ENCODE data around the gene RAB3C.

- TF ChIP-seq, protein P1, sequence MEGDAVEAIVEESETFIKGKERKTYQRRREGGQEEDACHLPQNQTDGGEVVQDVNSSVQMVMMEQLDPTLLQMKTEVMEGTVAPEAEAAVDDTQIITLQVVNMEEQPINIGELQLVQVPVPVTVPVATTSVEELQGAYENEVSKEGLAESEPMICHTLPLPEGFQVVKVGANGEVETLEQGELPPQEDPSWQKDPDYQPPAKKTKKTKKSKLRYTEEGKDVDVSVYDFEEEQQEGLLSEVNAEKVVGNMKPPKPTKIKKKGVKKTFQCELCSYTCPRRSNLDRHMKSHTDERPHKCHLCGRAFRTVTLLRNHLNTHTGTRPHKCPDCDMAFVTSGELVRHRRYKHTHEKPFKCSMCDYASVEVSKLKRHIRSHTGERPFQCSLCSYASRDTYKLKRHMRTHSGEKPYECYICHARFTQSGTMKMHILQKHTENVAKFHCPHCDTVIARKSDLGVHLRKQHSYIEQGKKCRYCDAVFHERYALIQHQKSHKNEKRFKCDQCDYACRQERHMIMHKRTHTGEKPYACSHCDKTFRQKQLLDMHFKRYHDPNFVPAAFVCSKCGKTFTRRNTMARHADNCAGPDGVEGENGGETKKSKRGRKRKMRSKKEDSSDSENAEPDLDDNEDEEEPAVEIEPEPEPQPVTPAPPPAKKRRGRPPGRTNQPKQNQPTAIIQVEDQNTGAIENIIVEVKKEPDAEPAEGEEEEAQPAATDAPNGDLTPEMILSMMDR (IDR thresholded peaks at IDR 0.05; ENCODE audit: insufficient read depth, low read depth, low read length), result no peak
- no peak for TF ChIP-seq EZH2 (IDR thresholded peaks at IDR 0.05; ENCODE audit: insufficient read depth, low read length)
Observed at GRCh38 chr5:58800861-58801540, 218.1 kb downstream of the RAB3C start.
